Liver (tissue), 9 donors: ENCODE measurements around the gene ADK. TPM values are rescaled to one million over a fixed set of nuclear protein-coding genes. Genes with fewer than 3 reads are reported as not detected.
A peak's percentile ranks its signal among the peaks of the same experiment; 100 is the strongest.
"Not testable (repeated sequence)": the region's sequence is repeated elsewhere in the genome, so short reads cannot be mapped to it uniquely, and the experiment has no call there.

Source experiments
- DNase-seq: peaks from one replicate; pipeline ENCODE4 v3.0.0-alpha.2; 2017; ENCODE audit warnings: low spot score
- H3K27ac ChIP-seq, 2 donors: one replicate each; pipeline ENCODE4 v1.7.0; 2013; ENCODE audit warnings: inconsistent platforms in 2 of 2, low read length in 2 of 2, control low read depth in 1 of 2, low read depth in 1 of 2, mild to moderate bottlenecking in 1 of 2
- H3K27me3 ChIP-seq, 4 donors: one replicate each; pipeline versions ENCODE4 v1.6.1 to v1.7.0; 2013; ENCODE audit warnings: low read length in 3 of 4, inconsistent platforms in 1 of 4, mild to moderate bottlenecking in 1 of 4, moderate library complexity in 1 of 4; ENCODE audit not compliant: control insufficient read depth in 4 of 4, insufficient read depth in 4 of 4
- H3K36me3 ChIP-seq, 4 donors: one replicate each; pipeline versions ENCODE4 v1.6.1 to v1.7.0; 2013; ENCODE audit warnings: low read length in 3 of 4, mild to moderate bottlenecking in 3 of 4, low read depth in 1 of 4, moderate library complexity in 1 of 4; ENCODE audit not compliant: control insufficient read depth in 4 of 4, insufficient read depth in 3 of 4
- H3K4me1 ChIP-seq, 4 donors: one replicate each; pipeline versions ENCODE4 v1.6.1 to v1.7.0; 2013; ENCODE audit warnings: low read length in 3 of 4, mild to moderate bottlenecking in 3 of 4, moderate library complexity in 1 of 4; ENCODE audit not compliant: control insufficient read depth in 4 of 4, insufficient read depth in 4 of 4
- H3K4me3 ChIP-seq, 3 donors: one replicate each; pipeline versions ENCODE4 v1.6.1 to v1.7.0; 2013; ENCODE audit warnings: low read length in 3 of 3, control low read depth in 1 of 3, low read depth in 1 of 3, mild to moderate bottlenecking in 1 of 3
- H3K9ac ChIP-seq, 2 donors: one replicate each; pipeline ENCODE4 v1.7.0; 2013; ENCODE audit warnings: low read length in 2 of 2, mild to moderate bottlenecking in 2 of 2, moderate library complexity in 2 of 2, control low read depth in 1 of 2, low read depth in 1 of 2
- H3K9me3 ChIP-seq, 4 donors: one replicate each; pipeline versions ENCODE4 v1.6.1 to v1.7.0; 2013; ENCODE audit warnings: low read length in 3 of 4; ENCODE audit not compliant: control insufficient read depth in 4 of 4
- CTCF ChIP-seq: fragments of 150-350 bp; IDR thresholded peaks from 2 replicates; pipeline ENCODE4 v1.5.1; 2017; ENCODE audit warnings: improper control_type of control experiment, low read depth, low read length; ENCODE audit not compliant: missing input control
- EGR1 ChIP-seq, 2 donors: IDR thresholded peaks; 2 replicates each; pipeline ENCODE4 v1.6.1; 2016 to 2018; ENCODE audit warnings: antibody characterized with exemption in 2 of 2, low read depth in 2 of 2
- FOXA2 ChIP-seq: IDR thresholded peaks from 2 replicates; pipeline ENCODE4 v1.6.1; 2016; ENCODE audit warnings: antibody characterized with exemption
- GABPA ChIP-seq, 2 donors: IDR thresholded peaks in 1 of 2; conservative IDR thresholded peaks in 1 of 2; 2 replicates each; pipeline ENCODE4 v1.6.1; 2016; ENCODE audit warnings: antibody characterized with exemption in 2 of 2, mild to moderate bottlenecking in 1 of 2, moderate library complexity in 1 of 2
- HNF4A ChIP-seq, 2 donors: conservative IDR thresholded peaks; 2 replicates each; pipeline ENCODE4 v1.6.1; 2016; ENCODE audit warnings: antibody characterized with exemption in 2 of 2, mild to moderate bottlenecking in 2 of 2
- HNF4G ChIP-seq: IDR thresholded peaks from 2 replicates; pipeline ENCODE4 v1.6.1; 2016; ENCODE audit warnings: antibody characterized with exemption
- JUND ChIP-seq, 2 donors: IDR thresholded peaks; 2 replicates each; pipeline ENCODE4 v1.6.1; 2016; ENCODE audit warnings: antibody characterized with exemption in 2 of 2
- NR2F2 ChIP-seq: IDR thresholded peaks from 2 replicates; pipeline ENCODE4 v1.6.1; 2016; ENCODE audit warnings: antibody characterized with exemption
- RAD21 ChIP-seq, 2 donors: IDR thresholded peaks; 2 replicates each; pipeline ENCODE4 v1.6.1; 2016; ENCODE audit warnings: antibody characterized with exemption in 2 of 2, mild to moderate bottlenecking in 2 of 2
- RXRA ChIP-seq, 2 donors: IDR thresholded peaks; 2 replicates each; pipeline ENCODE4 v1.6.1; 2017 to 2018; ENCODE audit warnings: antibody characterized with exemption in 2 of 2, mild to moderate bottlenecking in 1 of 2
- SP1 ChIP-seq: IDR thresholded peaks from 2 replicates; pipeline ENCODE4 v1.6.1; 2018; ENCODE audit warnings: antibody characterized with exemption, mild to moderate bottlenecking
- TAF1 ChIP-seq: conservative IDR thresholded peaks from 2 replicates; pipeline ENCODE4 v1.6.1; 2016; ENCODE audit warnings: antibody characterized with exemption, mild to moderate bottlenecking
- YY1 ChIP-seq: IDR thresholded peaks from 2 replicates; pipeline ENCODE4 v1.6.1; 2016; ENCODE audit warnings: antibody characterized with exemption, mild to moderate bottlenecking
- WGBS: extraction: QIAGEN DNeasy Blood & Tissue Kit; methylation state at CpG from one replicate; pipeline ENCODE4 v1.1.7; 2013; 5-methylcytosine and 5-hydroxymethylcytosine counted together
- polyA plus RNA-seq, 2 donors: library from polyadenylated mRNA; stranded (reverse) in 1 of 2; unstranded in 1 of 2; fragments of 200-250 nt in 1 of 2; fragments of >200 nt in 1 of 2; fragmentation: Nextera tagmentation in 1 of 2; extraction: Ambion mirVana in 1 of 2; gene quantifications; one replicate each; pipeline versions ENCODE4 v1.2.1 to v1.2.3, GENCODE V29; 2013 to 2015
- total RNA-seq, 2 donors: library from RNA; depleted of rRNA; stranded (reverse); fragments of >200 nt; gene quantifications; one replicate each; pipeline ENCODE4 v1.2.3, GENCODE V29; 2014
- TF ChIP-seq, protein P1 (sequence below): IDR thresholded peaks from 2 replicates; pipeline ENCODE4 v1.6.1; 2016; ENCODE audit warnings: antibody characterized with exemption
- TF ChIP-seq, protein P2 (sequence below): IDR thresholded peaks from 2 replicates; pipeline ENCODE4 v1.6.1; 2016; ENCODE audit warnings: antibody characterized with exemption
- TF ChIP-seq, protein P3 (sequence below): IDR thresholded peaks from 2 replicates; pipeline ENCODE4 v1.6.1; 2016; ENCODE audit warnings: antibody characterized with exemption
- donor health status: healthy.
- donor health status: healthy.
- donor health status: healthy.
- donor health status: healthy.
- donor health status: healthy.

ADK gene
- total and polyA plus RNA-seq, 4 donors = 18.0 to 110 (median 65.5) TPM

DNA sequence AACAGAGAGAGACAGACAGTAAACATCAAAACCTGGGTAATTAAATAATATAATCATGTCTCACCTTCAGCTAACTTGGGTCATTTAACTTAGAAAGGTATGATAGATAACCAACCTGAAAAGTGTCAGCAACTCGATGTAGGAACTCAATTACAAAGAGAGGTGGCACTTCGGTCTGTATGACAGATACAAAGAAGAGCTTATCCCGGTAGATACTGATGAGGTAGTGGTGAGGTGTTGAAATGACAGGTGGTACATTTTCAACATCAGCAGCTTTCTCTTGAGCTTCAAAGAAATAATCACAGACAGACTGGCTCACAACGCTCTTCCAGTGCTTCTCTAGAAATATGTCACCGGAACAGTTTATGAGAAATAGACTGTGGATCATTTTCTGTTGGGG, 13.0 kb upstream of the ADK start:
- no peak overlapping the region for H3K4me3 ChIP-seq
- no peak overlapping the region for H3K9ac ChIP-seq
- WGBS = 97% methylated on average over 5 of the region's 5 CpGs
- H3K27ac ChIP-seq = no peak overlapping the region
- H3K27me3 ChIP-seq = no peaks in the 10 kb centered on the region
- TF ChIP-seq SP1 = no peak
- TF ChIP-seq RXRA (IDR thresholded peaks at IDR 0.05) = no peak
- TF ChIP-seq, protein P1, sequence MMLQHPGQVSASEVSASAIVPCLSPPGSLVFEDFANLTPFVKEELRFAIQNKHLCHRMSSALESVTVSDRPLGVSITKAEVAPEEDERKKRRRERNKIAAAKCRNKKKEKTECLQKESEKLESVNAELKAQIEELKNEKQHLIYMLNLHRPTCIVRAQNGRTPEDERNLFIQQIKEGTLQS = no peak
- TF ChIP-seq, protein P2, sequence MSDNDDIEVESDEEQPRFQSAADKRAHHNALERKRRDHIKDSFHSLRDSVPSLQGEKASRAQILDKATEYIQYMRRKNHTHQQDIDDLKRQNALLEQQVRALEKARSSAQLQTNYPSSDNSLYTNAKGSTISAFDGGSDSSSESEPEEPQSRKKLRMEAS = no peak
- H3K9me3 ChIP-seq = no peaks in the 10 kb centered on the region
- H3K36me3 ChIP-seq = peaks cover 7 to 37% (median 24%) of the 10 kb centered on the region in 4 donors
- H3K4me1 ChIP-seq = peaks cover 0 to 4% (median 2%) of the 10 kb centered on the region in 4 donors
- DNase-seq = no peak

- H3K9me3 ChIP-seq, H3K4me1 ChIP-seq, DNase-seq, H3K27me3 ChIP-seq, H3K9ac ChIP-seq, H3K27ac ChIP-seq, H3K4me3 ChIP-seq: not testable (repeated sequence)
- 95% methylated on average over 5 of the region's 5 CpGs for WGBS
- H3K36me3 ChIP-seq = peaks cover 7 to 37% (median 24%) of the 10 kb centered on the region in 4 donors
These were observed 12.4 kb upstream of the ADK start for GRCh38 chr10:74138596-74138995.

GRCh38 chr10:74139981-74140380, 11.0 kb upstream of the ADK start:
- H3K9ac ChIP-seq = no peak overlapping the region
- peaks cover 0 to 4% (median 2%) of the 10 kb centered on the region in 4 donors for H3K4me1 ChIP-seq
- no peak for TF ChIP-seq TAF1
- TF ChIP-seq JUND (IDR thresholded peaks at IDR 0.05) = no peak
- no peak for TF ChIP-seq RAD21 (IDR thresholded peaks at IDR 0.05)
- TF ChIP-seq, protein P1 = no peak
- no peak for TF ChIP-seq NR2F2
- TF ChIP-seq EGR1 (IDR thresholded peaks at IDR 0.05; ENCODE audit: low read depth in 2 of 2) = no peak
- no peak for TF ChIP-seq HNF4A (conservative IDR thresholded peaks at IDR 0.05)
- no peak for TF ChIP-seq YY1
- TF ChIP-seq, protein P2 = no peak
- TF ChIP-seq SP1 = no peak
- TF ChIP-seq GABPA (IDR thresholded peaks at IDR 0.05 in 1 of 2, conservative IDR thresholded peaks at IDR 0.05 in 1 of 2) = no peak
- H3K27me3 ChIP-seq = no peaks in the 10 kb centered on the region
- peaks cover 5 to 29% (median 21%) of the 10 kb centered on the region in 4 donors for H3K36me3 ChIP-seq
- no peak overlapping the region for H3K27ac ChIP-seq
- 96% methylated on average over 18 of the region's 18 CpGs for WGBS
- no peaks in the 10 kb centered on the region for H3K9me3 ChIP-seq
- H3K4me3 ChIP-seq = no peak overlapping the region
- no peak for DNase-seq

- Histone ChIP-seq H3K27ac (no peak overlapping the region), H3K36me3 (peaks cover 5 to 26% (median 18%) of the 10 kb centered on the region in 4 donors), H3K9me3 (no peaks in the 10 kb centered on the region), H3K27me3 (no peaks in the 10 kb centered on the region), H3K4me1 (peaks cover 0 to 4% (median 2%) of the 10 kb centered on the region in 4 donors), H3K9ac (no peak overlapping the region), H3K4me3 (no peak overlapping the region)
- no peak for DNase-seq
- 30% methylated on average over 2 of the region's 2 CpGs for WGBS
- TF ChIP-seq HNF4A (conservative IDR thresholded peaks at IDR 0.05) (peak; percentile 28 to 50), HNF4G (peak; percentile 10), TAF1 (no peak), SP1 (peak; percentile 10), GABPA (IDR thresholded peaks at IDR 0.05 in 1 of 2, conservative IDR thresholded peaks at IDR 0.05 in 1 of 2) (peak in 1 of 2 donors; percentile 17), JUND (IDR thresholded peaks at IDR 0.05) (no peak), EGR1 (IDR thresholded peaks at IDR 0.05; ENCODE audit: low read depth in 2 of 2) (no peak), YY1 (peak; percentile 62), RAD21 (IDR thresholded peaks at IDR 0.05) (peak; percentile 40 to 53), RXRA (IDR thresholded peaks at IDR 0.05) (peak in 1 of 2 donors; percentile 41), FOXA2 (no peak), CTCF (no peak)
- TF ChIP-seq, protein P3, sequence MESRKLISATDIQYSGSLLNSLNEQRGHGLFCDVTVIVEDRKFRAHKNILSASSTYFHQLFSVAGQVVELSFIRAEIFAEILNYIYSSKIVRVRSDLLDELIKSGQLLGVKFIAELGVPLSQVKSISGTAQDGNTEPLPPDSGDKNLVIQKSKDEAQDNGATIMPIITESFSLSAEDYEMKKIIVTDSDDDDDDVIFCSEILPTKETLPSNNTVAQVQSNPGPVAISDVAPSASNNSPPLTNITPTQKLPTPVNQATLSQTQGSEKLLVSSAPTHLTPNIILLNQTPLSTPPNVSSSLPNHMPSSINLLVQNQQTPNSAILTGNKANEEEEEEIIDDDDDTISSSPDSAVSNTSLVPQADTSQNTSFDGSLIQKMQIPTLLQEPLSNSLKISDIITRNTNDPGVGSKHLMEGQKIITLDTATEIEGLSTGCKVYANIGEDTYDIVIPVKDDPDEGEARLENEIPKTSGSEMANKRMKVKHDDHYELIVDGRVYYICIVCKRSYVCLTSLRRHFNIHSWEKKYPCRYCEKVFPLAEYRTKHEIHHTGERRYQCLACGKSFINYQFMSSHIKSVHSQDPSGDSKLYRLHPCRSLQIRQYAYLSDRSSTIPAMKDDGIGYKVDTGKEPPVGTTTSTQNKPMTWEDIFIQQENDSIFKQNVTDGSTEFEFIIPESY = peak; percentile 52
- TF ChIP-seq, protein P2 = peak; percentile 22
These were observed 10.5 kb upstream of the ADK start for GRCh38 chr10:74140553-74140952.
